C4-2B (cell line): Measurements from ENCODE around the gene SLC2A14.

Experiments
- ZFX ChIP-seq: fragments of 450-650 bp; IDR thresholded peaks from 2 replicates; pipeline ENCODE4 v1.6.1; 2017
- TF ChIP-seq, protein P1 (sequence below): fragments of 450-650 bp; conservative IDR thresholded peaks from 2 replicates; pipeline ENCODE4 v1.5.1; 2017; ENCODE audit warnings: mild to moderate bottlenecking

DNA sequence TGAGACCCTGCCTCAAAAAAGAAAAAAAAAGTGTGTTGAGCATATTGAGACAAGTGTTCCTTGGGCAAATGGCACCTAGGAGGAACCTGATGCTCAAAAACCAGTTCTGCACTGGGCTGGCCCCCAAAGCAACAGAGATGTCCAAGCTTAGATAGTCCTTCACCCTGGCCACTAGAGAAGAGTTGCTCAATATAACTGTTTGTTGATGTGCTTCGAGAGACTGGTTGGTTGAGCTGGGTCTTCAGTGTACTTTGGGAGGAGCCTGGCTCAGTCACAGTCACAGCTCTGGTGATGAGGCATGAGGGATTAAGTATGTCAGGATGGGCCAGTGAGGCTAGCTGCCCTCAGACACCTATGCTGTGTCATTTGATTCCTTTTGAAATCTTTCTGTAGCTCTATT is 38.0 kb downstream of the SLC2A14 start:
- TF ChIP-seq, protein P1, sequence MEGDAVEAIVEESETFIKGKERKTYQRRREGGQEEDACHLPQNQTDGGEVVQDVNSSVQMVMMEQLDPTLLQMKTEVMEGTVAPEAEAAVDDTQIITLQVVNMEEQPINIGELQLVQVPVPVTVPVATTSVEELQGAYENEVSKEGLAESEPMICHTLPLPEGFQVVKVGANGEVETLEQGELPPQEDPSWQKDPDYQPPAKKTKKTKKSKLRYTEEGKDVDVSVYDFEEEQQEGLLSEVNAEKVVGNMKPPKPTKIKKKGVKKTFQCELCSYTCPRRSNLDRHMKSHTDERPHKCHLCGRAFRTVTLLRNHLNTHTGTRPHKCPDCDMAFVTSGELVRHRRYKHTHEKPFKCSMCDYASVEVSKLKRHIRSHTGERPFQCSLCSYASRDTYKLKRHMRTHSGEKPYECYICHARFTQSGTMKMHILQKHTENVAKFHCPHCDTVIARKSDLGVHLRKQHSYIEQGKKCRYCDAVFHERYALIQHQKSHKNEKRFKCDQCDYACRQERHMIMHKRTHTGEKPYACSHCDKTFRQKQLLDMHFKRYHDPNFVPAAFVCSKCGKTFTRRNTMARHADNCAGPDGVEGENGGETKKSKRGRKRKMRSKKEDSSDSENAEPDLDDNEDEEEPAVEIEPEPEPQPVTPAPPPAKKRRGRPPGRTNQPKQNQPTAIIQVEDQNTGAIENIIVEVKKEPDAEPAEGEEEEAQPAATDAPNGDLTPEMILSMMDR, result no peak
- no peak for TF ChIP-seq ZFX
